Subcutaneous adipose tissue (tissue), 4 donors: ENCODE results near the gene COBLL1. TPM values are rescaled to one million over a fixed set of nuclear protein-coding genes. Genes with fewer than 3 reads are reported as not detected.

Experiments used
- CTCF ChIP-seq: fragments of 450-650 bp; IDR thresholded peaks from one replicate; pipeline ENCODE4 v1.5.1; 2016; ENCODE audit warnings: low read depth, mild to moderate bottlenecking, control low read depth, antibody characterized with exemption, moderate library complexity
- total RNA-seq, 4 donors: library from RNA; depleted of rRNA; stranded (reverse); fragments of >200 nt; gene quantifications; one replicate each; pipeline ENCODE4 v1.1.0, GENCODE V29; 2016

The COBLL1 gene
- total RNA-seq, 4 donors from 2014 or later: 38.4 to 123 (median 91.5) TPM

GRCh38 chr2:164692114-164692513 lies 149.5 kb downstream of the COBLL1 start:
- no peak for TF ChIP-seq CTCF

- TF ChIP-seq CTCF: no peak
Observed at GRCh38 chr2:164691346-164691887, 150.2 kb downstream of the COBLL1 start.

- TF ChIP-seq CTCF: no peak
Observed at GRCh38 chr2:164690361-164690760, 151.3 kb downstream of the COBLL1 start.

- TF ChIP-seq CTCF: no peak
Observed at GRCh38 chr2:164688896-164689419, 152.7 kb downstream of the COBLL1 start.

GRCh38 chr2:164681009-164681408 lies 160.6 kb downstream of the COBLL1 start:
- no peak for TF ChIP-seq CTCF

- TF ChIP-seq CTCF: no peak
Observed at GRCh38 chr2:164678631-164679149, 162.9 kb downstream of the COBLL1 start.

- TF ChIP-seq CTCF: no peak
Observed at GRCh38 chr2:164677733-164678132, 163.9 kb downstream of the COBLL1 start.
